ENCODE data around the gene USH2A. TPM values are rescaled to one million over a fixed set of nuclear protein-coding genes. Genes with fewer than 3 reads are reported as not detected.
A peak's percentile ranks its signal among the peaks of the same experiment; 100 is the strongest.

USH2A gene
- total RNA-seq, 1 donor from 2014 or later, result 0.02 TPM

- H3K27ac Mint-ChIP-seq (ENCODE audit: unreplicated experiment), result no peak overlapping the region
- Histone ChIP-seq H3K36me3 (ENCODE audit: insufficient read depth, low read length) (no peaks in the 10 kb centered on the region), H3K79me2 (ENCODE audit: insufficient read depth, low read length) (no peaks in the 10 kb centered on the region), H3K4me3 (ENCODE audit: insufficient read depth, low read depth, low read length) (no peak overlapping the region), H3K4me1 (ENCODE audit: insufficient read depth, low read length) (peaks cover 10% of the 10 kb centered on the region), H3K9ac (ENCODE audit: low read length) (no peak overlapping the region), H2AFZ (ENCODE audit: low read depth, low read length) (no peak overlapping the region), H3K4me2 (ENCODE audit: low read length) (no peak overlapping the region), H3K27ac (ENCODE audit: low read depth, low read length) (no peak overlapping the region), H3K27me3 (ENCODE audit: insufficient read depth, low read length) (no peaks in the 10 kb centered on the region), H4K20me1 (ENCODE audit: insufficient read depth, low read length) (no peaks in the 10 kb centered on the region), H3K9me3 (ENCODE audit: insufficient read depth, low read depth, low read length) (no peaks in the 10 kb centered on the region)
- no peaks in the 10 kb centered on the region for H3K27me3 Mint-ChIP-seq (ENCODE audit: low read depth, unreplicated experiment)
- TF ChIP-seq CTCF (IDR thresholded peaks at IDR 0.05; ENCODE audit: insufficient read depth, low read depth, low read length), result no peak
- no peaks in the 10 kb centered on the region for H3K9me3 Mint-ChIP-seq (ENCODE audit: unreplicated experiment)
- H3K4me3 Mint-ChIP-seq (ENCODE audit: unreplicated experiment), result no peak overlapping the region
- peaks cover 21% of the 10 kb centered on the region for H3K4me1 Mint-ChIP-seq (ENCODE audit: low read depth, unreplicated experiment)
- H3K36me3 Mint-ChIP-seq (ENCODE audit: low read depth, unreplicated experiment), result no peaks in the 10 kb centered on the region
- no peak for DNase-seq (ENCODE audit: low read depth)
- FAIRE-seq, result no peak
Measured at GRCh38 chr1:216186141-216186540, 237.1 kb downstream of the USH2A start.

GRCh38 chr1:216184126-216184680 is 239.0 kb downstream of the USH2A start:
- H3K9ac ChIP-seq (ENCODE audit: low read length), result no peak overlapping the region
- H3K27ac Mint-ChIP-seq (ENCODE audit: unreplicated experiment), result peak overlapping the region; percentile 16
- H3K36me3 ChIP-seq (ENCODE audit: insufficient read depth, low read length), result no peaks in the 10 kb centered on the region
- no peak for TF ChIP-seq CTCF (IDR thresholded peaks at IDR 0.05; ENCODE audit: insufficient read depth, low read depth, low read length)
- no peak for TF ChIP-seq EZH2 (IDR thresholded peaks at IDR 0.05; ENCODE audit: insufficient read depth, low read length)
- no peaks in the 10 kb centered on the region for H3K9me3 Mint-ChIP-seq (ENCODE audit: unreplicated experiment)
- H2AFZ ChIP-seq (ENCODE audit: low read depth, low read length), result no peak overlapping the region
- no peaks in the 10 kb centered on the region for H3K79me2 ChIP-seq (ENCODE audit: insufficient read depth, low read length)
- H3K4me1 Mint-ChIP-seq (ENCODE audit: low read depth, unreplicated experiment), result peaks cover 26% of the 10 kb centered on the region
- no peak overlapping the region for H3K4me2 ChIP-seq (ENCODE audit: low read length)
- H3K27ac ChIP-seq (ENCODE audit: low read depth, low read length), result no peak overlapping the region
- FAIRE-seq (no peak), DNase-seq (ENCODE audit: low read depth) (no peak)
- H3K4me3 ChIP-seq (ENCODE audit: insufficient read depth, low read depth, low read length), result no peak overlapping the region
- H3K36me3 Mint-ChIP-seq (ENCODE audit: low read depth, unreplicated experiment), result no peaks in the 10 kb centered on the region
- H3K4me1 ChIP-seq (ENCODE audit: insufficient read depth, low read length), result peaks cover 10% of the 10 kb centered on the region
- H3K27me3 Mint-ChIP-seq (ENCODE audit: low read depth, unreplicated experiment), result no peaks in the 10 kb centered on the region
- H3K27me3 ChIP-seq (ENCODE audit: insufficient read depth, low read length), result no peaks in the 10 kb centered on the region
- H3K4me3 Mint-ChIP-seq (ENCODE audit: unreplicated experiment), result no peak overlapping the region
- H3K9me3 ChIP-seq (ENCODE audit: insufficient read depth, low read depth, low read length), result no peaks in the 10 kb centered on the region
- H4K20me1 ChIP-seq (ENCODE audit: insufficient read depth, low read length), result no peaks in the 10 kb centered on the region

GRCh38 chr1:216183454-216183853 is 239.8 kb downstream of the USH2A start:
- Mint-ChIP-seq H3K27me3 (ENCODE audit: low read depth, unreplicated experiment) (no peaks in the 10 kb centered on the region), H3K9me3 (ENCODE audit: unreplicated experiment) (no peaks in the 10 kb centered on the region), H3K27ac (ENCODE audit: unreplicated experiment) (peak overlapping the region; percentile 71), H3K4me1 (ENCODE audit: low read depth, unreplicated experiment) (peaks cover 28% of the 10 kb centered on the region), H3K4me3 (ENCODE audit: unreplicated experiment) (no peak overlapping the region), H3K36me3 (ENCODE audit: low read depth, unreplicated experiment) (no peaks in the 10 kb centered on the region)
- no peak overlapping the region for H3K9ac ChIP-seq (ENCODE audit: low read length)
- TF ChIP-seq EZH2 (IDR thresholded peaks at IDR 0.05; ENCODE audit: insufficient read depth, low read length) (no peak), CTCF (IDR thresholded peaks at IDR 0.05; ENCODE audit: insufficient read depth, low read depth, low read length) (no peak)
- FAIRE-seq (no peak), DNase-seq (ENCODE audit: low read depth) (peak; percentile 20)
- H3K79me2 ChIP-seq (ENCODE audit: insufficient read depth, low read length), result no peaks in the 10 kb centered on the region
- peaks cover 10% of the 10 kb centered on the region for H3K4me1 ChIP-seq (ENCODE audit: insufficient read depth, low read length)
- H3K4me3 ChIP-seq (ENCODE audit: insufficient read depth, low read depth, low read length), result peak overlapping the region; percentile 19
- no peaks in the 10 kb centered on the region for H4K20me1 ChIP-seq (ENCODE audit: insufficient read depth, low read length)
- H3K9me3 ChIP-seq (ENCODE audit: insufficient read depth, low read depth, low read length), result no peaks in the 10 kb centered on the region
- H3K27ac ChIP-seq (ENCODE audit: low read depth, low read length), result no peak overlapping the region
- H3K36me3 ChIP-seq (ENCODE audit: insufficient read depth, low read length), result no peaks in the 10 kb centered on the region
- H3K4me2 ChIP-seq (ENCODE audit: low read length), result peak overlapping the region; percentile 73
- H3K27me3 ChIP-seq (ENCODE audit: insufficient read depth, low read length), result no peaks in the 10 kb centered on the region
- no peak overlapping the region for H2AFZ ChIP-seq (ENCODE audit: low read depth, low read length)
